Caco-2 (cell line): ENCODE data around the gene OR4D11. TPM values are rescaled to one million over a fixed set of nuclear protein-coding genes. Genes with fewer than 3 reads are reported as not detected.

Experiments
- total RNA-seq: library from RNA; stranded (reverse); gene quantifications from 2 replicates; pipeline ENCODE4 v1.2.3, GENCODE V29; 2022

The OR4D11 gene
- total RNA-seq, 1 experiment from 2014 or later, result not detected

Other genes with a start within 250 kb of the OR4D11 start
- not detected in 2 replicates for gene OR5AN1, start 144.7 kb upstream of the OR4D11 start, total RNA-seq
- not detected in 2 replicates for gene OR5A2, start 77.2 kb upstream of the OR4D11 start, total RNA-seq
- not detected in 2 replicates for gene OR5A1, start 67.1 kb upstream of the OR4D11 start, total RNA-seq
- gene OR4D6, start 46.6 kb upstream of the OR4D11 start, total RNA-seq, result not detected in 2 replicates
- not detected in 2 replicates for gene OR4D10, start 30.3 kb upstream of the OR4D11 start, total RNA-seq
- not detected in 2 replicates for gene OR4D9, start 8.0 kb downstream of the OR4D11 start, total RNA-seq
- 64.5 and 67.5 TPM in 2 replicates for gene OSBP, start 112.2 kb downstream of the OR4D11 start, total RNA-seq
- 57.8 and 61.4 TPM in 2 replicates for gene PATL1, start 165.5 kb downstream of the OR4D11 start, total RNA-seq
- not detected in 2 replicates for gene OR10V1, start 210.3 kb downstream of the OR4D11 start, total RNA-seq